Measurements from ENCODE around the gene BTBD6.

Gene BTBD6

GRCh38 chr14:105226198-105226597, 22.1 kb upstream of the BTBD6 start:
- no peak overlapping the region for H3K4me2 ChIP-seq (ENCODE audit: low read depth, low read length, poor library complexity, severe bottlenecking)
- no peak overlapping the region for H3K27ac ChIP-seq (ENCODE audit: low read depth, low read length)
- H3K27me3 ChIP-seq (ENCODE audit: low read length): no peaks in the 10 kb centered on the region
- TF ChIP-seq EZH2phosphoT487 (conservative IDR thresholded peaks at IDR 0.05; ENCODE audit: low read length): no peak
- H3K9me3 ChIP-seq (ENCODE audit: insufficient read depth, low read length): no peaks in the 10 kb centered on the region
- H3K9me2 ChIP-seq (replicated peaks; ENCODE audit: insufficient read depth, low read length): no peaks in the 10 kb centered on the region
- H4K20me1 ChIP-seq (ENCODE audit: low read depth, low read length): no peaks in the 10 kb centered on the region
- no peak overlapping the region for H3K4me3 ChIP-seq (ENCODE audit: insufficient read depth, low read length, poor library complexity, severe bottlenecking)
- no peak overlapping the region for H2AFZ ChIP-seq (ENCODE audit: low read depth, low read length, severe bottlenecking)
- no peaks in the 10 kb centered on the region for H3F3A ChIP-seq (ENCODE audit: insufficient read depth)
- H3K36me3 ChIP-seq (ENCODE audit: low read length): no peaks in the 10 kb centered on the region
- H3K79me2 ChIP-seq (ENCODE audit: insufficient read depth, low read length): no peaks in the 10 kb centered on the region
- H3K9ac ChIP-seq (ENCODE audit: low read length): no peak overlapping the region

- Histone ChIP-seq H3K36me3 (ENCODE audit: low read length) (no peaks in the 10 kb centered on the region), H3K4me3 (ENCODE audit: insufficient read depth, low read length, poor library complexity, severe bottlenecking) (no peak overlapping the region), H3K9me2 (replicated peaks; ENCODE audit: insufficient read depth, low read length) (no peaks in the 10 kb centered on the region), H3K27ac (ENCODE audit: low read depth, low read length) (no peak overlapping the region), H3K27me3 (ENCODE audit: low read length) (no peaks in the 10 kb centered on the region), H3K4me2 (ENCODE audit: low read depth, low read length, poor library complexity, severe bottlenecking) (no peak overlapping the region), H3K9me3 (ENCODE audit: insufficient read depth, low read length) (no peaks in the 10 kb centered on the region), H3K79me2 (ENCODE audit: insufficient read depth, low read length) (no peaks in the 10 kb centered on the region), H3K9ac (ENCODE audit: low read length) (no peak overlapping the region), H2AFZ (ENCODE audit: low read depth, low read length, severe bottlenecking) (no peak overlapping the region), H4K20me1 (ENCODE audit: low read depth, low read length) (no peaks in the 10 kb centered on the region), H3F3A (ENCODE audit: insufficient read depth) (no peaks in the 10 kb centered on the region)
- TF ChIP-seq EZH2phosphoT487 (conservative IDR thresholded peaks at IDR 0.05; ENCODE audit: low read length) (no peak), CTCF (IDR thresholded peaks at IDR 0.05; ENCODE audit: insufficient read depth, low read length, poor library complexity, severe bottlenecking) (no peak)
Measured at GRCh38 chr14:105227346-105227745, 21.0 kb upstream of the BTBD6 start.

- no peak overlapping the region for H3K4me3 ChIP-seq (ENCODE audit: insufficient read depth, low read length, poor library complexity, severe bottlenecking)
- no peaks in the 10 kb centered on the region for H4K20me1 ChIP-seq (ENCODE audit: low read depth, low read length)
- no peaks in the 10 kb centered on the region for H3K9me3 ChIP-seq (ENCODE audit: insufficient read depth, low read length)
- H3F3A ChIP-seq (ENCODE audit: insufficient read depth): no peaks in the 10 kb centered on the region
- H3K79me2 ChIP-seq (ENCODE audit: insufficient read depth, low read length): no peaks in the 10 kb centered on the region
- TF ChIP-seq EZH2phosphoT487 (conservative IDR thresholded peaks at IDR 0.05; ENCODE audit: low read length) (no peak), CTCF (IDR thresholded peaks at IDR 0.05; ENCODE audit: insufficient read depth, low read length, poor library complexity, severe bottlenecking) (no peak)
- no peaks in the 10 kb centered on the region for H3K36me3 ChIP-seq (ENCODE audit: low read length)
- H3K27ac ChIP-seq (ENCODE audit: low read depth, low read length): no peak overlapping the region
- no peaks in the 10 kb centered on the region for H3K9me2 ChIP-seq (replicated peaks; ENCODE audit: insufficient read depth, low read length)
- H3K4me2 ChIP-seq (ENCODE audit: low read depth, low read length, poor library complexity, severe bottlenecking): no peak overlapping the region
- H3K9ac ChIP-seq (ENCODE audit: low read length): no peak overlapping the region
- H2AFZ ChIP-seq (ENCODE audit: low read depth, low read length, severe bottlenecking): no peak overlapping the region
- no peaks in the 10 kb centered on the region for H3K27me3 ChIP-seq (ENCODE audit: low read length)
Measured at GRCh38 chr14:105228562-105228961, 19.8 kb upstream of the BTBD6 start.

GRCh38 chr14:105229099-105229655, 19.2 kb upstream of the BTBD6 start:
- no peak overlapping the region for H3K4me2 ChIP-seq (ENCODE audit: low read depth, low read length, poor library complexity, severe bottlenecking)
- no peaks in the 10 kb centered on the region for H3K9me2 ChIP-seq (replicated peaks; ENCODE audit: insufficient read depth, low read length)
- no peak overlapping the region for H3K4me3 ChIP-seq (ENCODE audit: insufficient read depth, low read length, poor library complexity, severe bottlenecking)
- H3K9me3 ChIP-seq (ENCODE audit: insufficient read depth, low read length): no peaks in the 10 kb centered on the region
- H4K20me1 ChIP-seq (ENCODE audit: low read depth, low read length): no peaks in the 10 kb centered on the region
- H3K79me2 ChIP-seq (ENCODE audit: insufficient read depth, low read length): no peaks in the 10 kb centered on the region
- H3F3A ChIP-seq (ENCODE audit: insufficient read depth): no peaks in the 10 kb centered on the region
- H3K27ac ChIP-seq (ENCODE audit: low read depth, low read length): no peak overlapping the region
- H3K36me3 ChIP-seq (ENCODE audit: low read length): no peaks in the 10 kb centered on the region
- TF ChIP-seq CTCF (IDR thresholded peaks at IDR 0.05; ENCODE audit: insufficient read depth, low read length, poor library complexity, severe bottlenecking) (no peak), EZH2phosphoT487 (conservative IDR thresholded peaks at IDR 0.05; ENCODE audit: low read length) (no peak)
- H3K9ac ChIP-seq (ENCODE audit: low read length): no peak overlapping the region
- no peak overlapping the region for H2AFZ ChIP-seq (ENCODE audit: low read depth, low read length, severe bottlenecking)
- no peaks in the 10 kb centered on the region for H3K27me3 ChIP-seq (ENCODE audit: low read length)

Measured in SU-DHL-6 (cell line).